HFF-Myc (cell line): ENCODE measurements around the gene NEK8.

Experiments
- DNase-seq: peaks from one replicate; pipeline ENCODE4 v3.0.0-alpha.2; 2011; ENCODE audit warnings: low read depth; ENCODE audit errors: extremely low read depth
- H3K4me3 ChIP-seq: replicated peaks from 2 replicates; pipeline ENCODE4 v1.5.1; 2011; ENCODE audit warnings: low read depth, mild to moderate bottlenecking, control low read depth, low read length
- CTCF ChIP-seq: IDR thresholded peaks from 2 replicates; pipeline ENCODE4 v1.5.1; 2012; ENCODE audit warnings: mild to moderate bottlenecking, low read depth, low read length, control low read depth; ENCODE audit errors: missing control alignments

NEK8 gene

GRCh38 chr17:28737316-28737715 is 8.7 kb downstream of the NEK8 start:
- no peak for TF ChIP-seq CTCF
- DNase-seq, result no peak
- H3K4me3 ChIP-seq, result no peak overlapping the region

GRCh38 chr17:28737770-28738679 is 9.4 kb downstream of the NEK8 start:
- H3K4me3 ChIP-seq, result no peak overlapping the region
- TF ChIP-seq CTCF, result no peak
- DNase-seq, result no peak

DNA sequence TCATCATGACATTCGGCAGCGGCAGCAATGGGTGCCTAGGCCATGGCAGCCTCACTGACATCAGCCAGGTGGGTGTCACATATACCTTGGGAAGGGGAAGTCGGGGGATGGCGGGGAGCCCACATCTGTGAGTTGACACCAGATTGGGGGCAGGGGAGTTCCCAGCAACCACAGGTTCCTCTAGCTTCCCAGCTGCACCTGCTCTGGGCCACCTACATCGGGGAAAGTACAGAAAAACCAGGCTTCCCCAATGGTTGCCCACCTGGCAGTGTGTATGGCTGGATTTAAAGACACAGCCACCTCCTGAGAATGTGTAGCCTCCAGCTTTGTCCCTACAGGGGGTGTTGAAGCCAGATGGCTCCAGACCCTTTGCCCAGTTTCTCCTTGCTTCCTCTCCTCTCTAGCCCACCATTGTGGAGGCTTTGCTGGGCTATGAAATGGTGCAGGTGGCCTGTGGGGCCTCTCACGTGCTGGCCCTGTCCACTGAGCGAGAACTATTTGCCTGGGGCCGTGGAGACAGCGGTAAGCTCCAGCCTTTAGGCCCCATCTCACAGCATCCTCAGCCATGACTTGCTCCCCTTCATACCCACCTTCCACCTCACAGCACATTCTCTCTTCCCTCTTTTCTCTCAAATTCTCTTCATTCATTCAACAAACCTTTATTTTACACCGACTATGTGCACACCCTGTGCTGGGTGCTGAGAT is 10.2 kb downstream of the NEK8 start:
- no peak for TF ChIP-seq CTCF
- no peak for DNase-seq
- H3K4me3 ChIP-seq, result no peak overlapping the region

- no peak for TF ChIP-seq CTCF
- H3K4me3 ChIP-seq, result no peak overlapping the region
- no peak for DNase-seq
Measured at GRCh38 chr17:28740406-28741357, 12.1 kb downstream of the NEK8 start.

GRCh38 chr17:28741358-28742349 is 13.1 kb downstream of the NEK8 start:
- no peak overlapping the region for H3K4me3 ChIP-seq
- DNase-seq, result no peak
- no peak for TF ChIP-seq CTCF
